ENCODE results near the gene MNT. TPM values are rescaled to one million over a fixed set of nuclear protein-coding genes. Genes with fewer than 3 reads are reported as not detected.

MNT gene
- total RNA-seq, 1 experiment from 2014 or later, result 32.1 TPM

- intact Hi-C loops (cut with micrococcal nuclease; ENCODE audit: unreplicated experiment), result no loop called here
- H3K9me3 ChIP-seq (ENCODE audit: low read depth, low read length, poor library complexity, severe bottlenecking), result no peaks in the 10 kb centered on the region
- ChIA-PET POLR2A (ENCODE audit: low non-redundant PET) (no interaction called here), CTCF (no interaction called here)
- no peak overlapping the region for H3K4me3 ChIP-seq (ENCODE audit: low read depth, low read length, poor library complexity, severe bottlenecking)
- H3K27me3 ChIP-seq (replicated peaks; ENCODE audit: insufficient read depth, low read depth, low read length, poor library complexity), result no peaks in the 10 kb centered on the region
- peaks cover 17% of the 10 kb centered on the region for H3K4me1 ChIP-seq (ENCODE audit: insufficient read depth, low read length, poor library complexity, severe bottlenecking)
- peak overlapping the region; percentile 59 for H3K27ac ChIP-seq (ENCODE audit: low read depth, low read length, poor library complexity, severe bottlenecking)
- H3K36me3 ChIP-seq (ENCODE audit: insufficient read depth, low read length, poor library complexity, severe bottlenecking), result peaks cover 24% of the 10 kb centered on the region
- BruUV-seq (replicated peaks), result no TSS peak
- no peak for TF ChIP-seq CTCF (conservative IDR thresholded peaks at IDR 0.05; ENCODE audit: low read depth, low read length)
- no peak for TF ChIP-seq EZH2 (IDR thresholded peaks at IDR 0.05; ENCODE audit: borderline replicate concordance, low read depth, low read length, poor library complexity, severe bottlenecking)
- DNase-seq (ENCODE audit: low spot score), result no peak
These were observed 17.7 kb upstream of the MNT start for GRCh38 chr17:2418572-2418971.

GRCh38 chr17:2416010-2416734 lies 15.3 kb upstream of the MNT start:
- Histone ChIP-seq H3K4me3 (ENCODE audit: low read depth, low read length, poor library complexity, severe bottlenecking) (no peak overlapping the region), H3K4me1 (ENCODE audit: insufficient read depth, low read length, poor library complexity, severe bottlenecking) (peaks cover 9% of the 10 kb centered on the region), H3K27me3 (replicated peaks; ENCODE audit: insufficient read depth, low read depth, low read length, poor library complexity) (no peaks in the 10 kb centered on the region), H3K27ac (ENCODE audit: low read depth, low read length, poor library complexity, severe bottlenecking) (peak overlapping the region; percentile 24), H3K9me3 (ENCODE audit: low read depth, low read length, poor library complexity, severe bottlenecking) (no peaks in the 10 kb centered on the region), H3K36me3 (ENCODE audit: insufficient read depth, low read length, poor library complexity, severe bottlenecking) (peaks cover 24% of the 10 kb centered on the region)
- intact Hi-C loops (cut with micrococcal nuclease; ENCODE audit: unreplicated experiment), result loop anchor here (1.0 kb wide), 1 partner anchor 34 kb away; no protein-coding TSS in a partner anchor
- peak; percentile 98 for TF ChIP-seq CTCF (conservative IDR thresholded peaks at IDR 0.05; ENCODE audit: low read depth, low read length)
- TF ChIP-seq EZH2 (IDR thresholded peaks at IDR 0.05; ENCODE audit: borderline replicate concordance, low read depth, low read length, poor library complexity, severe bottlenecking), result no peak
- TSS peak; percentile 4 for BruUV-seq (replicated peaks)
- DNase-seq (ENCODE audit: low spot score), result peak; percentile 90
- CTCF ChIA-PET, result interaction anchor here (0.5 to 2.7 kb wide), 12 partner anchors 10 to 260 kb away, joined by 3 to 79 read pairs (median 4); no protein-coding TSS in a partner anchor
- POLR2A ChIA-PET (ENCODE audit: low non-redundant PET), result interaction anchor here (0.7 to 0.8 kb wide), 2 partner anchors 8 to 24 kb away, joined by 4 to 5 read pairs; no protein-coding TSS in a partner anchor

GRCh38 chr17:2415081-2415480 lies 14.2 kb upstream of the MNT start:
- POLR2A ChIA-PET (ENCODE audit: low non-redundant PET), result no interaction called here

More at GRCh38 chr17:2415081-2415480, 14.2 kb upstream of the MNT start:
- H3K36me3 ChIP-seq (ENCODE audit: insufficient read depth, low read length, poor library complexity, severe bottlenecking), result peaks cover 22% of the 10 kb centered on the region
- no peak overlapping the region for H3K27ac ChIP-seq (ENCODE audit: low read depth, low read length, poor library complexity, severe bottlenecking)
- BruUV-seq (replicated peaks), result no TSS peak
- TF ChIP-seq CTCF (conservative IDR thresholded peaks at IDR 0.05; ENCODE audit: low read depth, low read length), result no peak
- no peak for TF ChIP-seq EZH2 (IDR thresholded peaks at IDR 0.05; ENCODE audit: borderline replicate concordance, low read depth, low read length, poor library complexity, severe bottlenecking)
- CTCF ChIA-PET, result interaction anchor here (0.5 to 2.7 kb wide), 3 partner anchors 33 to 261 kb away, joined by 3 to 79 read pairs (median 4); no protein-coding TSS in a partner anchor
- intact Hi-C loops (cut with micrococcal nuclease; ENCODE audit: unreplicated experiment), result no loop called here
- H3K27me3 ChIP-seq (replicated peaks; ENCODE audit: insufficient read depth, low read depth, low read length, poor library complexity), result no peaks in the 10 kb centered on the region
- no peak overlapping the region for H3K4me3 ChIP-seq (ENCODE audit: low read depth, low read length, poor library complexity, severe bottlenecking)
- H3K9me3 ChIP-seq (ENCODE audit: low read depth, low read length, poor library complexity, severe bottlenecking), result no peaks in the 10 kb centered on the region
- DNase-seq (ENCODE audit: low spot score), result no peak
- H3K4me1 ChIP-seq (ENCODE audit: insufficient read depth, low read length, poor library complexity, severe bottlenecking), result peaks cover 2% of the 10 kb centered on the region

Data from A673 (cell line).